ENCODE results near the gene OXCT2. TPM values are rescaled to one million over a fixed set of nuclear protein-coding genes. Genes with fewer than 3 reads are reported as not detected.

Gene OXCT2
- total and polyA plus RNA-seq, 8 donors, result 0.55 to 2.3 (median 0.97) TPM

- no peak for TF ChIP-seq CTCF (IDR thresholded peaks at IDR 0.05)
- DNase-seq, result no peak
- intact Hi-C loops (cut with DNase I), result no loop called here
Observed at GRCh38 chr1:39727932-39728317, 43.2 kb downstream of the OXCT2 start.

GRCh38 chr1:39727221-39727931 lies 43.8 kb downstream of the OXCT2 start:
- no peak overlapping the region for H3K27ac ChIP-seq
- no peak for FAIRE-seq
- 65 to 66% methylated on average over 10 of the region's 10 CpGs for WGBS, 2 donors
- H3K9me3 ChIP-seq, result no peaks in the 10 kb centered on the region
- ATAC-seq, result no peak
- no peak overlapping the region for H3K4me3 ChIP-seq
- intact Hi-C loops (cut with DNase I), result no loop called here
- H3K36me3 ChIP-seq, result no peaks in the 10 kb centered on the region
- DNase-seq, result no peak
- peaks cover 0 to 3% (median 2%) of the 10 kb centered on the region in 3 donors for H3K4me1 ChIP-seq
- TF ChIP-seq CTCF (IDR thresholded peaks at IDR 0.05), result no peak
- no peaks in the 10 kb centered on the region for H3K27me3 ChIP-seq

More at GRCh38 chr1:39727932-39728317, 43.2 kb downstream of the OXCT2 start:
- Histone ChIP-seq H3K27ac (no peak overlapping the region), H3K36me3 (no peaks in the 10 kb centered on the region), H3K27me3 (no peaks in the 10 kb centered on the region), H3K4me3 (no peak overlapping the region), H3K4me1 (peaks cover 0 to 7% (median 6%) of the 10 kb centered on the region in 3 donors), H3K9me3 (no peaks in the 10 kb centered on the region)
- WGBS, 2 donors, result 74 to 80% methylated on average over 14 of the region's 14 CpGs
- no peak for FAIRE-seq
- no peak for ATAC-seq

- FAIRE-seq, result no peak
- no peaks in the 10 kb centered on the region for H3K36me3 ChIP-seq
- DNase-seq, result no peak
- H3K9me3 ChIP-seq, result no peaks in the 10 kb centered on the region
- TF ChIP-seq CTCF (IDR thresholded peaks at IDR 0.05), result no peak
- no peaks in the 10 kb centered on the region for H3K27me3 ChIP-seq
- no peak for ATAC-seq
- no peak overlapping the region for H3K27ac ChIP-seq
- intact Hi-C loops (cut with DNase I), result no loop called here
- WGBS, 2 donors, result 86 to 89% methylated on average over 3 of the region's 3 CpGs
- H3K4me1 ChIP-seq, result no peaks in the 10 kb centered on the region
- H3K4me3 ChIP-seq, result no peak overlapping the region
Observed at GRCh38 chr1:39726600-39726999, 44.5 kb downstream of the OXCT2 start.

- no peak for TF ChIP-seq CTCF (IDR thresholded peaks at IDR 0.05)
- ATAC-seq (no peak), FAIRE-seq (no peak), DNase-seq (no peak)
- H3K4me3 ChIP-seq, result no peak overlapping the region
- peaks cover 0 to 4% (median 0%) of the 10 kb centered on the region in 3 donors for H3K4me1 ChIP-seq
- H3K9me3 ChIP-seq, result no peaks in the 10 kb centered on the region
- no peak overlapping the region for H3K27ac ChIP-seq
- WGBS, 2 donors, result 22 to 26% methylated on average over 2 of the region's 2 CpGs
- intact Hi-C loops (cut with DNase I), result loop anchor here in 1 of 3 donors (5.0 kb wide), 1 partner anchor 115 kb away; no protein-coding TSS in a partner anchor
- no peaks in the 10 kb centered on the region for H3K36me3 ChIP-seq
- no peaks in the 10 kb centered on the region for H3K27me3 ChIP-seq
Observed at GRCh38 chr1:39722495-39722894, 48.7 kb downstream of the OXCT2 start.

- H3K27ac ChIP-seq, result no peak overlapping the region
- ATAC-seq, result no peak
- no peak for TF ChIP-seq CTCF (IDR thresholded peaks at IDR 0.05)
- no peak overlapping the region for H3K4me3 ChIP-seq
- FAIRE-seq, result no peak
- H3K36me3 ChIP-seq, result no peaks in the 10 kb centered on the region
- H3K9me3 ChIP-seq, result no peaks in the 10 kb centered on the region
- no peaks in the 10 kb centered on the region for H3K27me3 ChIP-seq
- DNase-seq, result no peak
- intact Hi-C loops (cut with DNase I), result loop anchor here in 1 of 3 donors (5.0 kb wide), 1 partner anchor 114 kb away; no protein-coding TSS in a partner anchor
- peaks cover 0 to 4% (median 0%) of the 10 kb centered on the region in 3 donors for H3K4me1 ChIP-seq
Observed at GRCh38 chr1:39721664-39722063, 49.5 kb downstream of the OXCT2 start.

Measured in pancreas (tissue), 10 donors.